OCI-M2 (cell line): Measurements from ENCODE around the gene ZSCAN18.

Source experiments
- DNase-seq: peaks from one replicate; lab custom pipeline; 2025; ENCODE audit not compliant: unreplicated experiment; lab: John Stamatoyannopoulos, UW

ZSCAN18 gene

DNA sequence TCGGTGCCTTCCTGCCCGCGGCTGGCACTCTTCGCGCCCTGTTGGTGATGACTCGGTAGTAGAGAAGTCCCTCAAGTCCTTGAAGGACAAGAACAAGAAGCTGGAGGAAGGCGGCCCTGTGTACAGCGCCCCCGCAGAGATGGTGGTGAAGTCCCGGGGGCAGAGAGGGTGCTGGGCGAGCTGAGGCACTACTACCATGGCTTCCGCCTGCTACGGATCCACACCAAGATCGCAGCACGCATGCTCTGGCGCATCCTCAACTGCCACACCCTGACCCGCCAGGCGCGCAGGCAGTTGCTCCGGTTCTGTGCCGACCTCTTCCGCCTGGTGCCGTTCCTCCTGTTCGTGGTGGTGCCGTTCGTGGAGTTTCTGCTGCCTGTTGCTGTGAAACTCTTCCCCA, 53.1 kb downstream of the ZSCAN18 start:
- DNase-seq = no peak

- DNase-seq = no peak
Observed at GRCh38 chr19:58044391-58044790, 53.6 kb downstream of the ZSCAN18 start.

DNA sequence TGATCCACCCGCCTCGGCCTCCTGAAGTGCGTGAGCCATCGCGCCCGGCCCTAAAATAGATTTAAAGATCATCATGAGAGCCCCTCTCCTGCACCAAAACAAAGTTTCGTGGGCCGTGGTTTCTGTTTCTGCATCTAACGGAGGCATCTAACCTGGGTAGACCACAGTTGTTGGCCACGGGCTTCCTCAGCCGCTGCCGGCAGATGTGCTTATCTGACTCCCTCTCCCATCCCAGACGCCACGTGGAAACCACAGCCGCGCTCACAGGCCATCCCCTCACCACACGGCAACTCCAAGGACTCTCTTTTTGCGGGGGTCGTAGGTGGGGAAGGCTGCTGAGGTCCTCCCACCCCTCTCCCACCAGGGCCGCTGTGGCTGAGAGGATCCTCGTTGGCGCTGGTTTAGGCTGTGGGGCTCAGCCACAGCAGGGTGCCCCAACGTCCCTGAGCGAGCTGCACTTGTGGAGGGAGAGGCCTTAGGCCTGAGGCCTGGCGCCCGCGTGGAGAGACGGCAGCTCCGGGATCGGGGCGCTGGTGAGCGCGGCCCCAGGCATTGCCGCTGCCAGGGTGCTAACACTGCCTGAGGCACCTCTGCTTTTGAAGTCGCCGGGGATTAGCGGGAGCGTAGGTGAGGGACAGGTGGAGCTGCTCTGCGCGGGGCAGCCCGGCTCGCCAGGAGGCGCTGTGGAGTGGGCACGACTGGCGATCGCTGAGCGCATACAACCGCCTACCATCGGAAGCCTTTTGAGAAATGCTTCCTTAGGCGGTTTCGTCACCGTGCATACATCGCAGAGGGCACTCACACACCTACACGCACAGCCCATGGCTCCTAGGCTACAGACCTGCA, 55.3 kb downstream of the ZSCAN18 start:
- no peak for DNase-seq

GRCh38 chr19:58040751-58041525, 57.1 kb downstream of the ZSCAN18 start:
- no peak for DNase-seq

GRCh38 chr19:58038688-58039204, 59.3 kb downstream of the ZSCAN18 start:
- DNase-seq = no peak

GRCh38 chr19:58037927-58038687, 59.9 kb downstream of the ZSCAN18 start:
- no peak for DNase-seq

DNA sequence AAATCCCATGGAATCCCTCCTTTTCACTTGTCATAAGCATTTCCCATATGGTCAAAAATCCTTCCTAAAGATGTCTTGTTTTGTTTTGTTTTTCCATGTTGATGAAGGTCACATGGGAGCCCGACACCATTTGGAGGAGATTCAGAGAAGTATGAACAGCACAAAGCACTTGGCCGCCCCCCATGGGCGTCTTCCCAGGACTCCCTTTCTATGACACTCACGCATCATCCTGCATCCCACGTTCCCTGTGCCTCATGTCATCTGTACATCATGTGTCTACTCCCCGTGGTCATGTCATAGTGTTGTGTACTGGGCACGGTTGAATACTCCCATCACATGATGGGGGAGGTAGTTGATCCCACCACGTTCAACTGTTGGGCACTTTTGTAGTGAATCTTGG, 62.2 kb downstream of the ZSCAN18 start:
- DNase-seq = no peak

- DNase-seq = no peak
Observed at GRCh38 chr19:58034477-58034793, 63.6 kb downstream of the ZSCAN18 start.
